GM12892 (cell line): Measurements from ENCODE around the gene B3GNT5.

ENCODE experiments used
- POLR2A ChIP-seq: IDR thresholded peaks from 2 replicates; pipeline ENCODE4 v1.6.1; 2011; ENCODE audit warnings: low read depth, low read length, control low read depth
- POLR2AphosphoS5 ChIP-seq: IDR thresholded peaks from 2 replicates; pipeline ENCODE4 v1.6.1; 2011; ENCODE audit warnings: low read depth, low read length, control low read depth
- TAF1 ChIP-seq: IDR thresholded peaks from 2 replicates; pipeline ENCODE4 v1.6.1; 2011; ENCODE audit warnings: low read depth, mild to moderate bottlenecking, control low read depth, low read length, borderline replicate concordance

GRCh38 chr3:183303690-183304089 lies 50.6 kb downstream of the B3GNT5 start:
- TF ChIP-seq POLR2A (no peak), TAF1 (no peak), POLR2AphosphoS5 (no peak)
